CD14-positive monocyte (primary cell): ENCODE results near the gene CDA. TPM values are rescaled to one million over a fixed set of nuclear protein-coding genes. Genes with fewer than 3 reads are reported as not detected.

ENCODE experiments used
- DNase-seq, 3 donors: peaks; one replicate each; pipeline ENCODE4 v3.0.0-alpha.2; 2011 to 2022
- H2AFZ ChIP-seq: 2 replicates; pipeline ENCODE4 v1.6.0; 2012; ENCODE audit warnings: mild to moderate bottlenecking, low read depth, low read length, inconsistent platforms; ENCODE audit not compliant: insufficient read depth, poor library complexity, severe bottlenecking
- H3K27ac ChIP-seq, 2 donors: 1 replicate in 1 of 2; 2 replicates in 1 of 2; pipeline ENCODE4 v1.5.1; 2012 to 2013; ENCODE audit warnings: low read length in 2 of 2, control low read depth in 1 of 2, inconsistent platforms in 1 of 2, low read depth in 1 of 2, mild to moderate bottlenecking in 1 of 2
- H3K27me3 ChIP-seq, 2 donors: one replicate each; pipeline versions ENCODE4 v1.6.0 to v1.6.1; 2011 to 2013; ENCODE audit warnings: low read length in 2 of 2; ENCODE audit not compliant: control insufficient read depth in 2 of 2, insufficient read depth in 2 of 2
- H3K36me3 ChIP-seq, 2 donors: replicated peaks in 1 of 2; 1 replicate in 1 of 2; 2 replicates in 1 of 2; pipeline versions ENCODE4 v1.5.1 to v1.6.1; 2012 to 2013; ENCODE audit warnings: low read length in 2 of 2, control low read depth in 1 of 2, inconsistent platforms in 1 of 2, mild to moderate bottlenecking in 1 of 2; ENCODE audit not compliant: insufficient read depth in 2 of 2, control insufficient read depth in 1 of 2
- H3K4me1 ChIP-seq, 2 donors: 1 replicate in 1 of 2; 2 replicates in 1 of 2; pipeline versions ENCODE4 v1.5.1 to v1.6.1; 2012 to 2013; ENCODE audit warnings: low read length in 2 of 2, control low read depth in 1 of 2, inconsistent platforms in 1 of 2, mild to moderate bottlenecking in 1 of 2, moderate library complexity in 1 of 2; ENCODE audit not compliant: insufficient read depth in 2 of 2, control insufficient read depth in 1 of 2
- H3K4me2 ChIP-seq: replicated peaks from 2 replicates; pipeline ENCODE3; 2012; ENCODE audit warnings: low read length, moderate library complexity, mild to moderate bottlenecking; ENCODE audit not compliant: poor library complexity, severe bottlenecking; ENCODE audit errors: extremely low read depth
- H3K4me3 ChIP-seq, 3 experiments: fragments of 200-600 bp in 1 of 3; sonication (generic) in 1 of 3; replicated peaks in 1 of 3; 1 replicate in 2 of 3; 2 replicates in 1 of 3; pipeline ENCODE4 v1.5.1; 2011 to 2013; ENCODE audit warnings: low read length in 3 of 3, mild to moderate bottlenecking in 3 of 3, control low read depth in 2 of 3, low read depth in 2 of 3, inconsistent platforms in 1 of 3, moderate library complexity in 1 of 3
- H3K79me2 ChIP-seq: 2 replicates; pipeline ENCODE4 v1.6.0; 2012; ENCODE audit warnings: mild to moderate bottlenecking, control low read depth, inconsistent platforms, low read length, moderate library complexity; ENCODE audit not compliant: insufficient read depth
- H3K9ac ChIP-seq: 2 replicates; pipeline ENCODE4 v1.6.0; 2017; ENCODE audit warnings: low read length, mild to moderate bottlenecking; ENCODE audit not compliant: insufficient read depth, poor library complexity, severe bottlenecking
- H3K9me3 ChIP-seq, 2 donors: replicated peaks in 1 of 2; 1 replicate in 1 of 2; 2 replicates in 1 of 2; pipeline versions ENCODE4 v1.5.1 to v1.6.1; 2012 to 2013; ENCODE audit warnings: low read length in 2 of 2, control low read depth in 1 of 2; ENCODE audit not compliant: control insufficient read depth in 1 of 2, insufficient read depth in 1 of 2
- H4K20me1 ChIP-seq: 2 replicates; pipeline ENCODE4 v1.6.0; 2012; ENCODE audit warnings: mild to moderate bottlenecking, low read length, control low read depth, moderate library complexity; ENCODE audit not compliant: insufficient read depth
- H3K27ac Mint-ChIP-seq, 7 donors: one replicate each; pipeline ENCODE4 v1.8.0; 2020; ENCODE audit warnings: mild to moderate bottlenecking in 7 of 7, mixed read lengths in 7 of 7, moderate library complexity in 6 of 7, inconsistent platforms in 2 of 7
- H3K27me3 Mint-ChIP-seq, 3 donors: one replicate each; pipeline ENCODE4 v1.8.0; 2021 to 2022; ENCODE audit warnings: low read depth in 3 of 3, mild to moderate bottlenecking in 3 of 3, mixed read lengths in 3 of 3, moderate library complexity in 3 of 3, inconsistent platforms in 1 of 3
- H3K36me3 Mint-ChIP-seq, 2 donors: one replicate each; pipeline ENCODE4 v1.8.0; 2020; ENCODE audit warnings: mixed read lengths in 2 of 2, inconsistent platforms in 1 of 2, mild to moderate bottlenecking in 1 of 2
- H3K4me1 Mint-ChIP-seq: one replicate; pipeline ENCODE4 v1.8.0; 2020; ENCODE audit warnings: mild to moderate bottlenecking, mixed read lengths
- H3K4me3 Mint-ChIP-seq, 2 donors: one replicate each; pipeline ENCODE4 v1.8.0; 2020; ENCODE audit warnings: mild to moderate bottlenecking in 2 of 2, mixed read lengths in 2 of 2, moderate library complexity in 1 of 2
- H3K9me3 Mint-ChIP-seq, 7 donors: one replicate each; pipeline ENCODE4 v1.8.0; 2020 to 2022; ENCODE audit warnings: mixed read lengths in 7 of 7, mild to moderate bottlenecking in 6 of 7, moderate library complexity in 6 of 7, inconsistent platforms in 2 of 7
- WGBS: methylation state at CpG from one replicate; pipeline ENCODE4 v1.1.5; 2013; ENCODE audit warnings: missing lambda C conversion rate; ENCODE audit not compliant: insufficient coverage; 5-methylcytosine and 5-hydroxymethylcytosine counted together
- intact Hi-C, 2 donors: fragments of 100-400 bp; cut with micrococcal nuclease; formaldehyde crosslinking; loops; one replicate each; pipeline versions ENCODE4 v1.15.0 to v1.15.1; 2023
- polyA plus RNA-seq, 3 donors: library from polyadenylated mRNA; depleted of rRNA in 1 of 3; unstranded in 2 of 3; stranded (reverse) in 1 of 3; fragments of 300-500 nt in 2 of 3; fragments of >200 nt in 1 of 3; fragmentation: Illumina TruSeq in 2 of 3; gene quantifications; 1 replicate in 2 of 3; 2 replicates in 1 of 3; pipeline ENCODE4 v1.2.3, GENCODE V29; 2012 to 2021
- TF ChIP-seq, protein P1 (sequence below): fragments of 200-600 bp; IDR thresholded peaks from one replicate; pipeline ENCODE4 v1.8.0; 2022; ENCODE audit warnings: antibody characterized with exemption, mild to moderate bottlenecking

The CDA gene
- polyA plus RNA-seq, 3 donors: 113 to 348 (median 217) TPM

DNA sequence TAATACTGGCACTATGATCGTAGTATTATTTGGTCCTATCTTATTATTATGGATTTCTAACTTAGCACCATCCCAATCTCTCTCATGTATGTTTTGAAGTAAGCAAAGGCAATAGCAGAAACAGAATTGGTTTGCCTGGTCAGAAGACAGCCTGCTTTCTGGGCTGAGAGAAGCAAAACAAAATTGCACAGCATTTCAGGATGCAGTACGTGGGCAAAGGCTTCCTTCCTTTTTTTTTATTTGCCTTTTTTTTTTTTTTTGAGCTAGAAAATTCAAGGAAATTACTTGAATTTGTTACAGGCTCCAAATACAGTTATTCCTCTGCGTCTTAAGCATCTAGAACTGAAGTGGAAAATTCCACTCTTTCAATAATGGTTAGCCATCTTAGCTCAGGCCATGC, 8.8 kb downstream of the CDA start:
- H3K27ac Mint-ChIP-seq: peak overlapping the region; percentile 82 to 93 (median 91)
- H3K4me1 Mint-ChIP-seq: peaks cover 87% of the 10 kb centered on the region
- Histone ChIP-seq H4K20me1 (peaks cover 27% of the 10 kb centered on the region), H3K4me2 (peak overlapping the region; percentile 74), H3K36me3 (peaks cover 26 to 54% of the 10 kb centered on the region in 2 donors), H3K9ac (peak overlapping the region; percentile 1), H3K27ac (peak overlapping the region; percentile 58 to 87), H3K79me2 (peaks cover 89% of the 10 kb centered on the region), H3K27me3 (no peaks in the 10 kb centered on the region), H2AFZ (no peak overlapping the region), H3K4me3 (peak overlapping the region in 1 of 3 experiments; percentile 67), H3K9me3 (no peaks in the 10 kb centered on the region), H3K4me1 (peaks cover 61 to 84% of the 10 kb centered on the region in 2 donors)
- H3K27me3 Mint-ChIP-seq: peaks cover 0 to 1% (median 0%) of the 10 kb centered on the region in 3 donors
- H3K9me3 Mint-ChIP-seq: peaks cover 0 to 2% (median 0%) of the 10 kb centered on the region in 7 donors
- peak overlapping the region; percentile 60 to 66 for H3K4me3 Mint-ChIP-seq
- no CpG with 5 or more reads among the region's 3 CpGs for WGBS
- intact Hi-C loops: no loop called here
- peaks cover 52 to 73% of the 10 kb centered on the region in 2 donors for H3K36me3 Mint-ChIP-seq
- TF ChIP-seq, protein P1, sequence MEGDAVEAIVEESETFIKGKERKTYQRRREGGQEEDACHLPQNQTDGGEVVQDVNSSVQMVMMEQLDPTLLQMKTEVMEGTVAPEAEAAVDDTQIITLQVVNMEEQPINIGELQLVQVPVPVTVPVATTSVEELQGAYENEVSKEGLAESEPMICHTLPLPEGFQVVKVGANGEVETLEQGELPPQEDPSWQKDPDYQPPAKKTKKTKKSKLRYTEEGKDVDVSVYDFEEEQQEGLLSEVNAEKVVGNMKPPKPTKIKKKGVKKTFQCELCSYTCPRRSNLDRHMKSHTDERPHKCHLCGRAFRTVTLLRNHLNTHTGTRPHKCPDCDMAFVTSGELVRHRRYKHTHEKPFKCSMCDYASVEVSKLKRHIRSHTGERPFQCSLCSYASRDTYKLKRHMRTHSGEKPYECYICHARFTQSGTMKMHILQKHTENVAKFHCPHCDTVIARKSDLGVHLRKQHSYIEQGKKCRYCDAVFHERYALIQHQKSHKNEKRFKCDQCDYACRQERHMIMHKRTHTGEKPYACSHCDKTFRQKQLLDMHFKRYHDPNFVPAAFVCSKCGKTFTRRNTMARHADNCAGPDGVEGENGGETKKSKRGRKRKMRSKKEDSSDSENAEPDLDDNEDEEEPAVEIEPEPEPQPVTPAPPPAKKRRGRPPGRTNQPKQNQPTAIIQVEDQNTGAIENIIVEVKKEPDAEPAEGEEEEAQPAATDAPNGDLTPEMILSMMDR: no peak
- peak; percentile 25 to 54 (median 42) for DNase-seq

DNA sequence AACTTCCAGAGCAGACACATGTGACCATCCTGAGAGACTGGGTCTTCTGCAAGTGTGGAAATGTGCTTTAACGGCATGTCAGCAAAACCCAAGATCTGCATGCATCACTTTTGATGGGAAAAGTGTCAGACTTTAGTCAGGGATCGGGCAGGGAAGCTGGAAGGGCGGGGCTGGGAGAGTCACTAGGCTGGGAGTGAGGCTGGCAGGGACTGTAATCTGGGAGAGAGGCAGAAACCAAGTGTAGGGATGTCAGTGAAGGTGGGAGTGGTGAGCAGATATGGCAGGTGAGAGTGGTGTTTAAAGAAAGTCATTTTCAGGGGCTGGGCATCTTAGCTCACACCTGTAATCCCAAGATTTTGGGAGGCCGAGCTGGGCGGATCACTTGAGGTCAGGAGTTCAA, 11.3 kb downstream of the CDA start:
- Mint-ChIP-seq H3K4me3 (no peak overlapping the region), H3K27ac (peak overlapping the region in 4 of 7 donors; percentile 47 to 77 (median 60)), H3K36me3 (peaks cover 43 to 65% of the 10 kb centered on the region in 2 donors), H3K9me3 (peaks cover 0 to 5% (median 0%) of the 10 kb centered on the region in 7 donors), H3K4me1 (peaks cover 89% of the 10 kb centered on the region), H3K27me3 (peaks cover 0 to 1% (median 0%) of the 10 kb centered on the region in 3 donors)
- no peak overlapping the region for H3K4me2 ChIP-seq
- no peak overlapping the region for H3K4me3 ChIP-seq
- peak overlapping the region in 1 of 2 donors; percentile 27 for H3K27ac ChIP-seq
- TF ChIP-seq, protein P1: no peak
- no peaks in the 10 kb centered on the region for H3K27me3 ChIP-seq
- H3K36me3 ChIP-seq: peaks cover 2 to 32% of the 10 kb centered on the region in 2 donors
- H3K4me1 ChIP-seq: peaks cover 77 to 95% of the 10 kb centered on the region in 2 donors
- no peak overlapping the region for H2AFZ ChIP-seq
- intact Hi-C loops: no loop called here
- WGBS: 80% methylated on average over 3 of the region's 5 CpGs
- peaks cover 80% of the 10 kb centered on the region for H3K79me2 ChIP-seq
- H3K9me3 ChIP-seq: peaks cover 0 to 3% of the 10 kb centered on the region in 2 donors
- peaks cover 27% of the 10 kb centered on the region for H4K20me1 ChIP-seq
- no peak overlapping the region for H3K9ac ChIP-seq
- no peak for DNase-seq
